Measurements from ENCODE around the gene SORCS1.
"Not testable (repeated sequence)": the region's sequence is repeated elsewhere in the genome, so short reads cannot be mapped to it uniquely, and the experiment has no call there.

DNA sequence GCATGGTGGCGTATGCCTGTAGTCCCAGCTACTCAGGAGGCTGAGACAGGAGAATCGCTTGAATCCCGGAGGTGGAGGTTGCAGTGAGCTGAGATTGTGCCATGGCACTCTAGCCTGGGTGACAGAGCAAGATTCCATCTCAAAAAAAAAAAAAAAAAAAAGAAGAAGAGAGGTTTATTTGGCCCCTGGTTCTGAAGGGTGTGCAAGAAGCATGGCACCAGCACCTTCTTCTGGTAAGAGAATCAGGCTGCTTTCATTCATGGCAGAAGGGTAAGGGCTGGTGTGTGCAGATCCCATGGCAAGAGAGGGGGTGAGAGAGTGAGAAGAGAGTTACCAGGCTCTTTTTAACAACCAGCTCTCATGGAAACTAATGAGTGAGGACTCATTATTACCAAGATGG, 140.5 kb downstream of the SORCS1 start:
- not testable (repeated sequence) for TF ChIP-seq EZH2 (IDR thresholded peaks at IDR 0.05; ENCODE audit: low read length)
- TF ChIP-seq, protein P1, sequence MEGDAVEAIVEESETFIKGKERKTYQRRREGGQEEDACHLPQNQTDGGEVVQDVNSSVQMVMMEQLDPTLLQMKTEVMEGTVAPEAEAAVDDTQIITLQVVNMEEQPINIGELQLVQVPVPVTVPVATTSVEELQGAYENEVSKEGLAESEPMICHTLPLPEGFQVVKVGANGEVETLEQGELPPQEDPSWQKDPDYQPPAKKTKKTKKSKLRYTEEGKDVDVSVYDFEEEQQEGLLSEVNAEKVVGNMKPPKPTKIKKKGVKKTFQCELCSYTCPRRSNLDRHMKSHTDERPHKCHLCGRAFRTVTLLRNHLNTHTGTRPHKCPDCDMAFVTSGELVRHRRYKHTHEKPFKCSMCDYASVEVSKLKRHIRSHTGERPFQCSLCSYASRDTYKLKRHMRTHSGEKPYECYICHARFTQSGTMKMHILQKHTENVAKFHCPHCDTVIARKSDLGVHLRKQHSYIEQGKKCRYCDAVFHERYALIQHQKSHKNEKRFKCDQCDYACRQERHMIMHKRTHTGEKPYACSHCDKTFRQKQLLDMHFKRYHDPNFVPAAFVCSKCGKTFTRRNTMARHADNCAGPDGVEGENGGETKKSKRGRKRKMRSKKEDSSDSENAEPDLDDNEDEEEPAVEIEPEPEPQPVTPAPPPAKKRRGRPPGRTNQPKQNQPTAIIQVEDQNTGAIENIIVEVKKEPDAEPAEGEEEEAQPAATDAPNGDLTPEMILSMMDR (optimal IDR thresholded peaks at IDR 0.05 in 1 of 3, IDR thresholded peaks at IDR 0.05 in 1 of 3, conservative IDR thresholded peaks at IDR 0.05 in 1 of 3; ENCODE audit: extremely low read depth in 1 of 3, insufficient read depth in 2 of 3, low read length in 3 of 3): not testable (repeated sequence)

Measured in keratinocyte (primary cell).